ENCODE measurements around the gene TMEM121B. TPM values are rescaled to one million over a fixed set of nuclear protein-coding genes. Genes with fewer than 3 reads are reported as not detected.

The TMEM121B gene
- total RNA-seq, 4 donors from 2014 or later: 0.76 to 1.9 (median 1.6) TPM

GRCh38 chr22:17110791-17111550 is 10.2 kb downstream of the TMEM121B start:
- peaks cover 7% of the 10 kb centered on the region for H3K4me1 ChIP-seq
- DNase-seq (ENCODE audit: low spot score in 2 of 2): no peak
- H3K36me3 ChIP-seq: peaks cover 46% of the 10 kb centered on the region
- H3K27me3 ChIP-seq: no peaks in the 10 kb centered on the region
- H3K4me3 ChIP-seq: no peak overlapping the region
- TF ChIP-seq POLR2AphosphoS5 (IDR thresholded peaks at IDR 0.05): no peak
- TF ChIP-seq EP300 (IDR thresholded peaks at IDR 0.05): no peak
- H3K27ac ChIP-seq: no peak overlapping the region
- 71% methylated on average over 13 of the region's 13 CpGs for WGBS
- H3K9me3 ChIP-seq: no peaks in the 10 kb centered on the region

GRCh38 chr22:17109976-17110375 is 11.2 kb downstream of the TMEM121B start:
- H3K4me3 ChIP-seq: no peak overlapping the region
- no peak overlapping the region for H3K27ac ChIP-seq
- TF ChIP-seq EP300 (IDR thresholded peaks at IDR 0.05) (no peak), CTCF (IDR thresholded peaks at IDR 0.05) (no peak), POLR2AphosphoS5 (IDR thresholded peaks at IDR 0.05) (no peak), POLR2A (IDR thresholded peaks at IDR 0.05) (no peak)
- H3K9me3 ChIP-seq: no peaks in the 10 kb centered on the region
- H3K4me1 ChIP-seq: no peaks in the 10 kb centered on the region
- H3K27me3 ChIP-seq: no peaks in the 10 kb centered on the region
- WGBS: 89% methylated on average over 16 of the region's 16 CpGs
- DNase-seq (ENCODE audit: low spot score in 2 of 2): no peak
- H3K36me3 ChIP-seq: peaks cover 56% of the 10 kb centered on the region

GRCh38 chr22:17109113-17109865 is 11.9 kb downstream of the TMEM121B start:
- no peak for TF ChIP-seq POLR2AphosphoS5 (IDR thresholded peaks at IDR 0.05)
- no peak for TF ChIP-seq CTCF (IDR thresholded peaks at IDR 0.05)
- no peak for TF ChIP-seq POLR2A (IDR thresholded peaks at IDR 0.05)
- no peak for TF ChIP-seq EP300 (IDR thresholded peaks at IDR 0.05)
- Histone ChIP-seq H3K4me3 (no peak overlapping the region), H3K9me3 (no peaks in the 10 kb centered on the region), H3K36me3 (peaks cover 63% of the 10 kb centered on the region), H3K27me3 (no peaks in the 10 kb centered on the region), H3K27ac (no peak overlapping the region), H3K4me1 (no peaks in the 10 kb centered on the region)
- DNase-seq (ENCODE audit: low spot score in 2 of 2): no peak
- 94% methylated on average over 6 of the region's 42 CpGs for WGBS

GRCh38 chr22:17108256-17109112 is 12.7 kb downstream of the TMEM121B start:
- H3K4me1 ChIP-seq: no peaks in the 10 kb centered on the region
- no peak for DNase-seq (ENCODE audit: low spot score in 2 of 2)
- H3K4me3 ChIP-seq: no peak overlapping the region
- 94% methylated on average over 18 of the region's 66 CpGs for WGBS
- TF ChIP-seq POLR2AphosphoS5 (IDR thresholded peaks at IDR 0.05) (no peak), POLR2A (IDR thresholded peaks at IDR 0.05) (no peak), EP300 (IDR thresholded peaks at IDR 0.05) (no peak), CTCF (IDR thresholded peaks at IDR 0.05) (no peak)
- H3K36me3 ChIP-seq: peaks cover 67% of the 10 kb centered on the region
- no peaks in the 10 kb centered on the region for H3K27me3 ChIP-seq
- H3K27ac ChIP-seq: no peak overlapping the region
- H3K9me3 ChIP-seq: no peaks in the 10 kb centered on the region

GRCh38 chr22:17107547-17107810 is 13.7 kb downstream of the TMEM121B start:
- H3K9me3 ChIP-seq: no peaks in the 10 kb centered on the region
- H3K36me3 ChIP-seq: peaks cover 77% of the 10 kb centered on the region
- H3K4me3 ChIP-seq: no peak overlapping the region
- no peaks in the 10 kb centered on the region for H3K27me3 ChIP-seq
- TF ChIP-seq POLR2A (IDR thresholded peaks at IDR 0.05) (no peak), EP300 (IDR thresholded peaks at IDR 0.05) (no peak), CTCF (IDR thresholded peaks at IDR 0.05) (no peak), POLR2AphosphoS5 (IDR thresholded peaks at IDR 0.05) (no peak)
- no peaks in the 10 kb centered on the region for H3K4me1 ChIP-seq
- 97% methylated on average over 6 of the region's 6 CpGs for WGBS
- no peak overlapping the region for H3K27ac ChIP-seq
- DNase-seq (ENCODE audit: low spot score in 2 of 2): no peak

Measured in suprapubic skin (tissue), 4 donors.